HTERT RPE-1 (cell line): ENCODE results near the gene FEN1.

Experiments
- in situ Hi-C: fragments of 300-500 bp; cut with MboI; formaldehyde crosslinking; loops from 4 replicates; pipeline ENCODE4 v1.14.3; 2020; ENCODE audit warnings: low sequenced_read_pairs

The FEN1 gene

DNA sequence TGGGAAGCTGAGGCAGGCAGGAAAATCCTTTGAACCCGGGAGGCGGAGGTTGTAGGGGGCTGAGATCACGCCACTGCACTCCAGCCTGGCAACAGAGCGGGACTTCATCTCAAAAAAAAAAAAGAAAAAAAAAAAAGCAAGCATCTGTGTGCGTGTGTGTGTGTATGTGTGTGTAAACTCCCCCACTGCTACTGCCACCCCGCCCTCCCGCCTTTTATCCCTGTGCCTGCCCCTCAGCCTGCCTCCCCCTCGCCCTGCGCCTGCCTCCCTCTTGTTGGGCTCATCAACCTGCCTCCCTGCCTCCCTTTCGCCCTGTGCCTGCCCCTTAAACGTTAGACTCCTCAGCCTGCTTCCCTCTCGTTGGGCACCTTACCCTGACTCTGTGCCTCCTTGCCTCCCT is 18.3 kb upstream of the FEN1 start:
- in situ Hi-C loops, result no loop called here

DNA sequence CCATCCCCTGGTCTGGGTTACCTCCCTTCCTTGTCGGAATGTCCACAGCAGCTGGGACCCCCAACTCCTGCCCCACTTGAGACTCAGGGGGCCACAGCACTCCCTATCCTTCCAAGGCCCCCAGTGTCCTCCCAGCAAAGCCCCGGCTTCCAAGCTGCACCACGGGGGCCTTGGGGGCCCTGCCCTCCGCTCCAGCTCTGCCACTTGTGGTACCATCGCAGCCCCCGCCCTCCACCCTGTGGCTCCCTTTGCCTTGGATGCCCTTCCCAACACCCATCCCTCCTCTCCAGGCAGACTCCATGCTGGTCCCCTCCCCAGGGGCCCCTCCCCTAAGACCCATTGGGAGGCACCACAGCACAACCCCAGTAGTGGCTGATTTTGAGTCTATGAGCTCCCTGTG is 17.6 kb upstream of the FEN1 start:
- in situ Hi-C loops, result no loop called here

DNA sequence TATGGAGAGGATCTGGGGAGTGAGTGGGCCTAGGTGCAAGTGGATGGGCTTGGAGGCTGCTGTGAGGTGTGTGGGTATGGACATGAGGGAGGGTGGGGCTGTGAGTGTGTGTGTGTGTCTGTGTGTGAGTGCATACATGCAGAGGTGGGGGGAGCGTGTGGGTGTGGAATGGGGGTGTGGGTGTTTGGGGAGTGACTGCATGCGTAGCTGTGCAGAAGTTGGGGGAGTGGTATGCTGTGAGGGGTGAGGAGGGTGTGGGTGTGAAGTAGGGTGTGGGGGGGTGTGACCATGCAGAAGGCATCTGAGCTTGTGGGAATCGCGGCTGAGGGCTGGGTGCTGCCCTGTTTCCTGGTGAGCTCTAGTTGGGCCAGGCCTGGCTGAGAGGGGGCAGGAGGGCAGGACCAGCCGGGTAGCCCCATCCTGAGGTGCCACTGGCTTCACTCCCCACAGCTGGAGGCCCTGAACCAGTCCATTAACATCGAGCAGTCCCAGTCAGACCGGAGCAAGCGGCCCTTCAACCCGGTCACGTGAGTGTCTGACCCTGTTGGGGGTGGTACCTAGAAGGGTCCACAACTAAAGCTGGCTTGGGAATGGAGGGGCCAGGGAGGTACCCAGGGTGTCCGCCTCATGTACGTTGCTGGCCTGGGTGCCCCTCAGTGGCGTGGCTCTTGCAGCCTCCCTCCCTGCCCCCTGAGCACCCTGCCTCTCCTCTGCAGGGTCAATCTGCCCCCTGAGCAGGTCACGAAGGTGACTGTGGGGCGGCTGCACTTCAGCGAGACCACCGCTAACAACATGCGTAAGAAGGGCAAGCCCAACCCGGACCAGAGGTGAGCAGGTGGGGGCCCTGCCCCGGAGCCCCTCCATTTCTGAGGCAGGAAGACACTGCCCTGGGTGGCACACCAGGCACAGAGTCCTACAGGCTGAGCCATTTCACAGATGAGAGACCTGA is 16.8 kb upstream of the FEN1 start:
- in situ Hi-C loops, result no loop called here

DNA sequence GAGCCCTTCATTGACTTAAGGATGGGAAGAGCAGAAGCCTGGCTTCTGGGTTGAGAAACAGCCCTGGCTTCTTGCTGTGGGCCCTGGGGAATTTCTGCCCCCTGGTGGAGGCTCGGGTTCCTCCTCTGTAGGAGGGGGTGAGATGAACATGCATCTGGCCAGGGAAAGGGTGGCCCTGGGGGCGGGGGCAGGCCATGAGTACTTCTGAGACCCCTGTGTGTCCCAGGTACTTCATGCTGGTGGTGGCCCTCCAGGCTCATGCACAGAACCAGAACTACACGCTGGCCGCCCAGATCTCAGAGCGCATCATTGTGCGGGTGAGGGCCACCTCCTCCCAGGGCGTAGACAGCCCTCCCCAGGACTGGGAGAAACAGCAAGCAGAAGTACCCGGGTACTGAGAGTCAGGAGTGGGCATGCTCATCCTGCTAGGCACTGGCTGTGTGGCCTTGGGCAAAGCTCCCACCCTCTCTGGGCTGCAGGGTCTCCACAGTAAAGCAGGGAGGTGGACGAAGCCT is 16.1 kb upstream of the FEN1 start:
- in situ Hi-C loops, result no loop called here

DNA sequence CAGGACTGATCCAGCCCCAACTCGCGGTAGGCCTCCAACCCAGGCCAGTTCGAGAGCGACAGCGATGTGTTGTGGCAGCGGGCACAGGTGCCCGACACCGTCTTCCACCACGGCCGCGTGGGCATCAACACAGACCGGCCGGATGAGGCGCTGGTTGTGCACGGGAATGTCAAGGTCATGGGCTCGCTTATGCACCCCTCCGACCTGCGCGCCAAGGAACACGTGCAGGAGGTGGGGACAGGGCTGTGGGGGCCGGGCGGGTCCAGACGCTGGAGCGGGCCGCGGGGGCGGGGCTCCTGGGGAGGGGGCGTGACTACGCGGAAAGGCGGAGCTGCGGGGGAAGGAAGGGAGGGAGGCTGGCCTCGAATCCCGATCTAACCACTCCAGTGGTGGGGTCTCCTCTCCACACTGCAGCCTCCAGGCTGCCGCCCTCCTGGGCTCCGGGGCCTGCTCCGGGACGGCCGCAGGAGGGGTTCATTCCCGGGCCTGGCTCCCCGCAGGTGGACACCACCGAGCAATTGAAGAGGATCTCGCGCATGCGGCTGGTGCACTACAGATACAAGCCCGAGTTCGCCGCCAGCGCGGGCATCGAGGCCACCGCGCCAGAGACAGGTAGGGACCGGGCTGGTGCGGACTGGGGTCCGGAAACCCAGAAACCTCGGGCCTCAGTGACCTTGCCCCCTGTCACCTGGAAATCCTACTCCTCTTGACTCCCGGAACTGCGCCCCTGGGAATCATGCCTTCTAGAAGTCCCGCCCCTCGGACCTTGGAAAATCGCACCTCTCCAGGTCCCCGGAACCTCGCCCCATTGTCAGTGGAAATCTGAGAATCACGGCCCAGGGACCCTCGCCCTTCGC is 15.2 kb upstream of the FEN1 start:
- in situ Hi-C loops, result no loop called here

DNA sequence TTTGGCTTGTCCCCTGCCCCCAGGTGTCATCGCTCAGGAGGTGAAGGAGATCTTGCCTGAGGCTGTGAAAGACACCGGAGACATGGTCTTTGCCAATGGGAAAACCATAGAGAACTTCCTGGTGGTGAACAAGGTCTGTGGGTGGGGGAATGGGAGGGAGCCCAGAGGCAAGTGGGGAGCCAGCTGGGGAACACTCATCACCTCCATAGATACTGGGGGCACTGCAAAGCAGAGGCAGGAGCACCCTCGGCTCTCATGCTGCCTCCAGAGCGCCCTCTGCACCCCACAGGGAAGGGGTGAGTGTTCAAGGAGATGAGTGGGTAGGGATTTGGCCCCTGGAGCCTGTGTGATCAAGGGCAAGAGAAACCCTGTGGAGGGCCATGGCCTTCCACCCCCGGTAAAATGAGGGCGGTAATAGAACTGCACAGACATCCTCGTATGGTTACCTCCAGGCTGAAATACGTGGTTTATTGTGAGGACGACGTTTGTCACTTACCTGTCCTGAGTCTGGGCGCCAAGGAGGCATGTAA is 14.3 kb upstream of the FEN1 start:
- in situ Hi-C loops, result no loop called here

DNA sequence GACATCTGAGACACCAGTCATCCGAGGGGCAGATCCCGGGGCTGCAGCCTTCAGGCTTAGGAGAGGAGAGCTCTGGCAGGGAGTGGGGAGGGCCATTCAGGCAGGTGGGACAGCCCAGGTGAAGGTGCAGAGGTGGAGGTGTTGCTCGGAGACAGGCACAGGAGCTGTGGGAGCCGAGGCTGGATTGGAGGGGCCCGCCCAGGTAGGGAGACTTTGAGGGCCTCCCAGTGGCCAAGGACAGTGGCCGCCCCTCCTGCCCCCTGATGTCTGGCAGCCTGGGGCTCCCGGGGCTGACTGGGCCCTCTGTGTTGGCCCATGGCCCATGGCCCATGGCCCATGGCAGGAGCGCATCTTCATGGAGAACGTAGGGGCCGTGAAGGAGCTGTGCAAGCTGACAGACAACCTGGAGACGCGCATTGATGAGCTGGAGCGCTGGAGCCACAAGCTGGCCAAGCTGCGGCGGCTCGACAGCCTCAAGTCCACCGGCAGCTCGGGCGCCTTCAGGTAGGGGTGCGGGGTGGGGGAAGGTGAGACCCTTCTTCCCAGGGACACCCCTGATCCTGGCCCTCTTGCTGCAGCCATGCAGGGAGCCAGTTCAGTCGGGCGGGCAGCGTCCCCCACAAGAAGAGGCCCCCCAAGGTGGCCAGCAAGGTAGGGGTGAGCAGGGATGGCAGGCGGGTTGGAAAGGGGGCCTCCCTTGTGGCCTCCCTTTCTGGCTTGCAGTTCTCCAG is 13.6 kb upstream of the FEN1 start:
- in situ Hi-C loops, result no loop called here

DNA sequence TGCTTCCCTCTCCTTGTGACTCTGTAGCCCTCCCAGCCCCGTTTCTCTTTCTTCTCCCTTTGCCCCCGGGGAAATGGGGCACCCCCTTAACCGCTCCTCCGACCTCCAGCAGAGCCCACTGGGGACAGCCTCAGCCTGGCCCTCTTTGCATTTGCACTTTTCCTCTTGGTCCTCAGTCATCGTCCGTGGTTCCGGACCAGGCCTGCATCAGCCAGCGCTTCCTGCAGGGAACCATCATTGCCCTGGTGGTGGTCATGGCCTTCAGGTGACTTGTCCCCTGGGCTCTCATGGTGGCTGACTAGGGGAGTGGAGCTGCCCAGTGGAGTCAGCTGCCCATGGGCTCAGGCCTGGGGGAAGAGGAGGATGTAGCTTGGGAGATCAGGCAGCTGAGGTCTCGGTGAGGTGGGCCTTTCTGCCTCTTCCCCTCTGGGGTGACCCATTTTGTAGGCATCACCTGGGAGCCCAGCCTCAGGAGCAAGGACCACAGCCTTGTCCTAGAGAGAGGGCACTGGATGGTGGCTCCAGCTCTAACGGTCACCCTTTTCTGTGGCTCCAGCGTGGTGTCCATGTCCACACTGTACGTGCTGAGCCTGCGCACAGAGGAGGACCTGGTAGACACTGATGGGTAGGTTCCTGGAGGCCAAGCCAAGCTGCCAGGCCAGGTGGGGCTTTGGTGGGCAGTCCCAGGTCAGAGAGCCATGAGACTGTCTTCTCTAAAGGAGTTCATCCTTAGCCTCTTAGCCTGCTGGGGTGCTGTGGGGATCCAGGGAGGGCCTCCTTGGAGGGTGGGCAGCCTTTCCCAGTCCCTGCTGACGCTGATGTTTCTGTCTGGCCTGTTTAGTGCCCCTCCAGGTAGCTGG is 12.8 kb upstream of the FEN1 start:
- in situ Hi-C loops, result no loop called here

DNA sequence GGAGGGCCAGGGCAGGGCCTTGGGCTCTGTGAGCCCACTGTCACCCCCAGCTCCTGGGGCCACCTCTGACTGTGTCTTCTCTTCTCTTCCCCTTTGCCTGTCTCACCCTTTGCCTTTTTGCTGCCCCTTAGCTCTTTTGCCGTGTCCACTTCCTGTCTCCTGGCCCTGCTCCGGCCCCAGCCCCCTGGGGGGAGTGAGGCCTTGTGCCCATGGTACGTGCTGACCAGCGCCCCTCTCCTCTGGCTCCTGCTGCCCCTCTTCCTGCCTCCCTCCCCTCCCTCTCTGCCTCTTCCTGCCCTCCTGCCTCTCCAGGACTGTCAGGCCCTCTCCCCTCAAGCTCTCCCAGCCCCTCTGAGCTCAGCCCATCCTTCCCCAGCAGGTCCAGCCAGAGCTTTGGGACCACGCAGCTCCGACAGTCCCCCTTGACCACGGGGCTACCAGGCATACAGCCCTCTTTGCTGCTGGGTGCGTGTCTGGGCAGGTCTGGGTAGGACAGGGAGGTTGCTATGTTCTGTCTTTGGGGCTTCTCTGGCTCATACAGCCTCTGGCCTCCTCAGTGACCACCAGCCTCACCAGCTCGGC is 12.0 kb upstream of the FEN1 start:
- in situ Hi-C loops, result no loop called here

DNA sequence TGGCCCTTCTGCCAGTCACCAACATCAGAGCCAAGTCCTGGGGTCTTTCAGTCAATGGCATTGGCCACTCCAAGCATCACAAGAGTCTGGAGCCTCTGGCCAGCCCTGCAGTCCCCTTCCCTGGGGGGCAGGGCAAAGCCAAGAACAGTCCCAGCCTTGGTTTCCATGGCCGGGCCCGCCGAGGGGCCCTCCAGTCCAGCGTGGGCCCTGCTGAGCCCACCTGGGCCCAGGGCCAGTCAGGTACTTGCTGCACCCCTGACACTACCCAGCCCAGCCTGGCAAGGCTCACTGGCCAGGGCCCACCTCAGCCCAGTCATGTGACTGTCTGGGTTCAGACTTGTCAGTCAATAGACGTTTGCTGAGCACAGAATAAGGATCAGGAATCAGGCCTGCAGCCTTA is 11.1 kb upstream of the FEN1 start:
- in situ Hi-C loops, result no loop called here

DNA sequence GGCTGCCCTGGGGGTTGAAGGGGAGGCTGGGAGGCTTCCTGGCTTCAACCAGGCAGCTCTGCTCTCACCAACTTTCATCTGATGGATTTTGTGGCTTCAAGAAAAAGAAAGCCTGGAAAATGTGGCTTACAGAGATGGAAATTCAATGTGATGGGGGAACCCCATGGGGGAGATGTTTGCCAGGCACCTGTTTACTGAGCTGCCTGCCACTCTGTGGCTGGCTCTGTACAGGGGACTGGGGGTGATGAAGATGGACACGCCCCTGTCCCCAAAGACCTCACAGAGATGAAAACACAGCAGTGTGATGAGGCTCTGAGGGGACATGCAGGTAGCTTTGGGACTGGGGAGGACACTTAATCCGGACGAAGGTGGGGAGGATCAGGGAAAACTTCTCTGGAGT is 10.4 kb upstream of the FEN1 start:
- in situ Hi-C loops, result no loop called here

DNA sequence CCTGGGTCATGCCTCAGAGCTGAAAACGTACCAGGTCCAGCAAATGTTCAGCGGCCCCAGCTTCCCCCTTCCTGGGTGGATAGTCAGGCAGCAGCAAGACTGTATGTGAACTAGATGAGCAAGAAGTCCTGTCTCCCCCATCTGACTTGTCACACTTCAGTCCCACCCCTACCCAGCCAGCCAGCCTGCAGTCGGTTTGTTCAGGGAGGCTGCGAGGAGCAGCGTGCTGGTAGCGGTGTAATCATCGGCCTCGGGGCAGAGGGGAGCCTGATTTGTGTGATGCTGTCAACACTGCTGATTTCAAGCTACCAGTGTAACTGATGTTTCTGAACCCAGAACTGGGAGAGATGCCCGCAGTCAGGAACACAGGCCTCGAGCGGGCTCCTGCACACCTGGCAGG is 9.9 kb upstream of the FEN1 start:
- in situ Hi-C loops, result no loop called here

DNA sequence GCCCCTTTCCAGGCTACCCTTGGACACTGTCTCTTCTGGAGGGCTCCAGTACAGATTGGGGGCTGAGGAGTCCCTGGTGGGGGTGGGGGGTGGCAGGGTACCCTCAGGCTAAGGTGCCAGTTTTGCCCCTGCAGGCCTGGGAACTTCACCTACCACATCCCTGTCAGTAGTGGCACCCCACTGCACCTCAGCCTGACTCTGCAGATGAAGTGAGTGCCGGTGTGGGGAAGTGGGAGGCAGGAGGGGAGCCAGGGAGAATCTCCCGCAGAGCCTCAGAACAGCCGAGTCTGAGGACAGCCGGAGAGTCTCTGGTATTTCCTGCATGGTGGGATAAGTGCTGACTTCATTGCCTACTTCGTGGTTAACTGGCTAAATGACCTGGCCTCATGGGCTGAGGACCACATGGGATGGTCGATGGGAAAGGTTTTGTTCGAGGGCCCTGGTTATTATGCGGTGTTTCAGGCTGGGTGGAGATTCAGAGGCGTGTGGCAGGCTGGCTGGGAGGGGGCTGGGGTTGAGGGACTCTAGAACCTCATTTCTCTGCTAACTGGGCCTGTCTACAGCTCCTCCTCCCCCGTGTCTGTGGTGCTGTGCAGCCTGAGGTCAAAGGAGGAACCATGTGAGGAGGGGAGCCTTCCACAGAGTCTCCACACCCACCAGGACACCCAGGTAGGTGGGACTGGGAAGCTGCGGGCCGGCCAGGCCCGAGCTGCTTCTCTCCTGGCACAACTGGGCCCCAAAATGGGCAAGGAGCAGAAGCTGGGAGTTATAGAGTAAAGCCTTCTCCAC is 8.8 kb upstream of the FEN1 start:
- in situ Hi-C loops, result no loop called here

DNA sequence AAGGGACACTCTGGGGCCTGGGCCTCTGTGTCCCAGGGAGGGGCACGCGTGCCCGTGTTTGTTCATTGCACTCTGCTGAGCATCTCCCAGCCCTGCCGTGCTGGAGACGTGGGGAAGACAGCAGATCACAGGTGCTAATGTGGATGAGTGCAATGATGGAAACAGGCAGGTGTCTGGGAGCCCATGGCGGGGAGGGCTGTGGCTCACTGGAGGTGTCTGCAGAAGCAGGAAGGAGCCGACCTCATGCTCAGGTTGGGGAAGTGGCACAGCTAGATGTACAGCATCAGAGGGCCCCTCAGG is 8.3 kb upstream of the FEN1 start:
- in situ Hi-C loops, result no loop called here

DNA sequence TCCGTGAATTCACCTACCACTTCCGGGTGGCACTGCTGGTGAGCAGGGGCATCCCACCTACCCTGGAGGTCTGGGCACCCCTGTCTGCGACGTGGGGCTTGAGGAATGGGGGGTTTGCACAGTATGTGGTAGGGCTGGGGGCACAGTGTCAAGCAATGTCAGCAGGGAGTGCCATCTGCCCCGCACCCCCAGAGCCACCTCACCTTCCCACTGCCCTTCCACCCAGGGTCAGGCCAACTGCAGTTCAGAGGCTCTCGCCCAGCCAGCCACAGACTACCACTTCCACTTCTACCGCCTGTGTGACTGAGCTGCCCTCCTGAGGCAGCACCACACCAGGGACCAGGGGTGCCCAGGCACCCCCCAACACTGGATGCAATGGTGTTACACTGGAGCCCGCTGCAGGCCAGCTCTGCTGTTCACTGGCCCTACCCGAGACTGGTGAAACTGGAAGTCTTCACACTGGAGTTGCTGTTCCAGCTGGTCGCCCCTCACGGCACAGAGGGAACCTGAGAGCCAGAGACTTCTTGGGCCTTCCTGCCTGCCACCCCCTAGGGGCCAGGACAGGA is 6.8 kb upstream of the FEN1 start:
- in situ Hi-C loops, result no loop called here

DNA sequence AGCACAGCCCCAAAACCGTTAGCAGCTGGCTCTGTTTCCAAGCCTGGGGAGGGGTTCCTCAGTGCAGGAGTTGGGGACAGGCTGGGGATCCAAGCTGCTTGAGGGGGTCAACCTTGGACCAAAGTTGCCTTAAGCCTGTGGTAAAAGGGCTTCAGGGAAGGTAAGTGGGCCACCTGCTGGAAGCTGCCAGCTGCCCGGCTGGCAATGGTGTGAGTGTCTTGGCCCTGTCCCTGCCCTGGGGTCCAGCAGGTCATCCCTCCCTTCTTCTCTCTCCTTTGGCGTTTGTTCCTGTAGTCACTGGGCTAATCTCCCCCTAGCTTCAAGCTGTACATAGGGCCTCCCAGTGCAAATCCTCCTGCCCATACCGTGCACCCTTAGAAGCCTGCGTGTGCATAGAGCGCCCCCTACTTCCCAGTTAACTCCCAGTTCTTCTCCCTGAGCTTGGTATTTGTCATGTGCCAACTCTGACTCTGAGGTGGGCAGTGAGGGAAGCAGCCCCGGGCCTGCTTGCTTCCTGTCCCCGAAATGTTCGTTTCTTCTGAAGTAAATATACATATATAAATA is 4.7 kb upstream of the FEN1 start:
- in situ Hi-C loops, result no loop called here

DNA sequence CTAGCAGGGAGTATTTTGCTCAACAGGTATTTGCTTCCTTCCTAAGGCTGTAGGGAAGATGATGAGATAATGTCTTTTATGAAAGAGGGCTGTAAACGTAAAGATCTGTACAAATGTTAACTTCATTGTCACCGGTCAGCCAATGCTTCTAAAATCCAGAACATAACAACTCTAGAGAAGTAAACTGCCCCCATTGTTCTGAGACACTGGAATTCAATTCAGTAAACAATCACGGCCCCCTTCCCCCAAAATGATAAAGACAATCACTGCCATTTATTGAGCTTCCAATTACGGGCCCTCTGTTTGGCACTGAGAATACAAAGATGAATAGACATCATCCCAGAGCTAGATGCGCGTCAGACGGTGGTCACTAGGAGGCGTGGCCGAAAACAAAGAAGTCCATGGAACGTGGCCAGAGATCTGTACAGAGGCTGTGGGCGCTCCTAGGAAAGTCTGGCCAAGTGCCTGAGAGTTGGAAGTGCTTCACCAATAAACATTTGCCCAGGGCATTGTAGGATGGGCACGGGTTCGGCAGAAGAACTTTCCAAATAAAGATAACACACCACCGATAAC is 888 bp upstream of the FEN1 start:
- in situ Hi-C loops, result no loop called here
